NCI-H2081 treated with DMSO at 0.1 percent for 48 hours (cell line): ENCODE results near the gene GLTPD2.
A peak's percentile ranks its signal among the peaks of the same experiment; 100 is the strongest.

Experiments used
- DNase-seq: peaks from one replicate; lab custom pipeline; 2025; lab: John Stamatoyannopoulos, UW

The GLTPD2 gene

GRCh38 chr17:4771519-4772234 lies 17.1 kb upstream of the GLTPD2 start, which contains the start of gene TM4SF5:
TM4SF5 (plus strand) TSS chr17:4771886; CDS start chr17:4771923, 37 bp downstream.
- no peak for DNase-seq

- no peak for DNase-seq
Observed at GRCh38 chr17:4772235-4772613, 16.5 kb upstream of the GLTPD2 start.

GRCh38 chr17:4777969-4778760 lies 10.6 kb upstream of the GLTPD2 start:
- no peak for DNase-seq

GRCh38 chr17:4780325-4780955 lies 8.3 kb upstream of the GLTPD2 start:
- no peak for DNase-seq

GRCh38 chr17:4782652-4783051 lies 6.1 kb upstream of the GLTPD2 start:
- no peak for DNase-seq

- DNase-seq = no peak
Observed at GRCh38 chr17:4785311-4786105, 3.3 kb upstream of the GLTPD2 start.

- DNase-seq = no peak
Observed at GRCh38 chr17:4786106-4786511, 2.7 kb upstream of the GLTPD2 start, which contains the start of gene VMO1. VMO1 (minus strand) TSS chr17:4786364; CDS start chr17:4786352, 12 bp downstream.

GRCh38 chr17:4786516-4786915 lies 2.2 kb upstream of the GLTPD2 start:
- no peak for DNase-seq

- DNase-seq = no peak
Observed at GRCh38 chr17:4788159-4788806, 481 bp upstream of the GLTPD2 start.

- DNase-seq = no peak
Observed at GRCh38 chr17:4789701-4789950, 862 bp downstream of the GLTPD2 start.

- DNase-seq = peak; percentile 13
Observed at GRCh38 chr17:4789951-4790704, 1.4 kb downstream of the GLTPD2 start.

- DNase-seq = no peak
Observed at GRCh38 chr17:4790705-4791088, 1.9 kb downstream of the GLTPD2 start.

GRCh38 chr17:4795168-4795567 lies 6.4 kb downstream of the GLTPD2 start:
- no peak for DNase-seq

GRCh38 chr17:4796552-4796920 lies 7.8 kb downstream of the GLTPD2 start:
- DNase-seq = no peak

GRCh38 chr17:4800462-4801196 lies 11.9 kb downstream of the GLTPD2 start:
- DNase-seq = no peak

- no peak for DNase-seq
Observed at GRCh38 chr17:4802228-4802627, 13.5 kb downstream of the GLTPD2 start, which contains the start of gene C17orf114. C17orf114 (minus strand) TSS chr17:4802328.

GRCh38 chr17:4806456-4806776 lies 17.7 kb downstream of the GLTPD2 start:
- DNase-seq = no peak

- DNase-seq = no peak
Observed at GRCh38 chr17:4806777-4807604, 18.2 kb downstream of the GLTPD2 start, which contains the start of gene PLD2. PLD2 (plus strand) TSS chr17:4807152; CDS start chr17:4807773, 621 bp downstream.

GRCh38 chr17:4807605-4808377 lies 19.0 kb downstream of the GLTPD2 start:
- no peak for DNase-seq
